Neural cell (in vitro differentiated cells): ENCODE measurements around the gene TFPT. TPM values are rescaled to one million over a fixed set of nuclear protein-coding genes. Genes with fewer than 3 reads are reported as not detected.

Source experiments
- H2AFZ ChIP-seq: fragments of 200-600, 300-800 bp; sonication (generic), shearing (Covaris generic); 2 replicates; pipeline ENCODE4 v1.6.0; 2014; ENCODE audit warnings: low read depth, mild to moderate bottlenecking, antibody characterized with exemption, low read length, moderate library complexity
- H3F3A ChIP-seq: fragments of 200-600 bp; shearing (Covaris generic); 2 replicates; pipeline ENCODE4 v1.6.1; 2016; ENCODE audit warnings: mild to moderate bottlenecking, moderate library complexity, mixed read lengths, antibody characterized with exemption, low read length; ENCODE audit not compliant: insufficient read depth, poor library complexity, severe bottlenecking
- H3K27ac ChIP-seq: fragments of 200-600, 300-800 bp; sonication (generic), shearing (Covaris generic); 2 replicates; pipeline ENCODE4 v1.5.1; 2014; ENCODE audit warnings: mild to moderate bottlenecking, low read length, moderate library complexity
- H3K27me3 ChIP-seq: fragments of 300-800, 200-600 bp; sonication (generic), shearing (Covaris generic); 2 replicates; pipeline ENCODE4 v1.6.0; 2014; ENCODE audit warnings: mild to moderate bottlenecking, low read depth, low read length, moderate library complexity; ENCODE audit not compliant: insufficient read depth
- H3K36me3 ChIP-seq: fragments of 300-800, 200-600 bp; sonication (generic), shearing (Covaris generic); 2 replicates; pipeline ENCODE4 v1.5.1; 2014; ENCODE audit warnings: mild to moderate bottlenecking, antibody characterized with exemption, low read length, moderate library complexity; ENCODE audit not compliant: insufficient read depth
- H3K4me2 ChIP-seq: fragments of 300-800, 200-600 bp; sonication (generic), shearing (Covaris generic); 2 replicates; pipeline ENCODE4 v1.6.0; 2014; ENCODE audit warnings: mild to moderate bottlenecking, low read length
- H3K4me3 ChIP-seq: fragments of 300-800, 200-600 bp; sonication (generic), shearing (Covaris generic); 2 replicates; pipeline ENCODE4 v1.5.1; 2014; ENCODE audit warnings: mild to moderate bottlenecking, low read length, moderate library complexity
- H3K79me2 ChIP-seq: fragments of 200-600 bp; shearing (Covaris generic); replicated peaks from 2 replicates; pipeline ENCODE4 v1.6.0; 2014; ENCODE audit warnings: mild to moderate bottlenecking, low read length, moderate library complexity; ENCODE audit not compliant: insufficient read depth
- H3K9ac ChIP-seq: fragments of 300-800, 200-600 bp; sonication (generic), shearing (Covaris generic); 2 replicates; pipeline ENCODE4 v1.6.1; 2016; ENCODE audit warnings: mild to moderate bottlenecking, low read length, mixed read lengths
- H3K9me2 ChIP-seq: fragments of 200-600 bp; shearing (Covaris generic); 2 replicates; pipeline ENCODE4 v1.6.1; 2016; ENCODE audit warnings: mild to moderate bottlenecking, low read length, mixed read lengths; ENCODE audit not compliant: insufficient read depth
- H3K9me3 ChIP-seq: fragments of 200-600, 300-800 bp; sonication (generic), shearing (Covaris generic); 2 replicates; pipeline ENCODE4 v1.6.1; 2016; ENCODE audit warnings: mild to moderate bottlenecking, mixed run types, low read length, moderate library complexity, mixed read lengths
- H4K20me1 ChIP-seq: fragments of 200-600 bp; shearing (Covaris generic); 2 replicates; pipeline ENCODE4 v1.6.1; 2016; ENCODE audit warnings: mild to moderate bottlenecking, mixed run types; ENCODE audit not compliant: insufficient read depth
- EP300 ChIP-seq: fragments of 450-650 bp; conservative IDR thresholded peaks from 2 replicates; pipeline ENCODE4 v1.6.1; 2014; ENCODE audit warnings: antibody characterized with exemption, mild to moderate bottlenecking, moderate library complexity; ENCODE audit not compliant: poor library complexity, severe bottlenecking
- EZH2 ChIP-seq: fragments of 200-600, 300-800 bp; shearing (Covaris generic), sonication (generic); IDR thresholded peaks from 2 replicates; pipeline ENCODE4 v1.6.1; 2014; ENCODE audit warnings: antibody characterized with exemption, low read length, borderline replicate concordance, mild to moderate bottlenecking; ENCODE audit not compliant: insufficient read depth, poor library complexity, severe bottlenecking
- MXI1 ChIP-seq: fragments of 450-650 bp; conservative IDR thresholded peaks from 2 replicates; pipeline ENCODE4 v1.6.1; 2014; ENCODE audit warnings: antibody characterized with exemption, mild to moderate bottlenecking; ENCODE audit not compliant: poor library complexity, severe bottlenecking
- POLR2AphosphoS5 ChIP-seq: IDR thresholded peaks from 2 replicates; pipeline ENCODE4 v1.6.1; 2012
- RAD21 ChIP-seq: fragments of 450-650 bp; conservative IDR thresholded peaks from 2 replicates; pipeline ENCODE4 v1.6.1; 2014; ENCODE audit warnings: antibody characterized with exemption, mild to moderate bottlenecking, moderate library complexity
- REST ChIP-seq: IDR thresholded peaks from 2 replicates; pipeline ENCODE4 v1.6.1; 2012; ENCODE audit warnings: borderline replicate concordance
- SMC3 ChIP-seq: fragments of 450-650 bp; conservative IDR thresholded peaks from 2 replicates; pipeline ENCODE4 v1.6.1; 2014; ENCODE audit warnings: antibody characterized with exemption, mild to moderate bottlenecking, moderate library complexity; ENCODE audit not compliant: poor library complexity
- TAF1 ChIP-seq: IDR thresholded peaks from 2 replicates; pipeline ENCODE4 v1.6.1; 2012; ENCODE audit warnings: low read depth
- polyA plus RNA-seq: library from polyadenylated mRNA; depleted of rRNA; stranded (reverse); fragments of >200 nt; gene quantifications from 2 replicates; pipeline ENCODE4 v1.2.3, GENCODE V29; 2014
- TF ChIP-seq, protein P1 (sequence below): fragments of 450-650 bp; IDR thresholded peaks from 2 replicates; pipeline ENCODE4 v1.5.1; 2014; ENCODE audit warnings: antibody characterized with exemption, mild to moderate bottlenecking, moderate library complexity; ENCODE audit not compliant: poor library complexity, severe bottlenecking

Gene TFPT
- polyA plus RNA-seq, 1 donor from 2014 or later, result 24.3 TPM

- H3F3A ChIP-seq, result no peaks in the 10 kb centered on the region
- TF ChIP-seq REST (no peak), RAD21 (no peak), POLR2AphosphoS5 (no peak), SMC3 (no peak), EP300 (no peak), TAF1 (no peak), MXI1 (no peak)
- TF ChIP-seq, protein P1, sequence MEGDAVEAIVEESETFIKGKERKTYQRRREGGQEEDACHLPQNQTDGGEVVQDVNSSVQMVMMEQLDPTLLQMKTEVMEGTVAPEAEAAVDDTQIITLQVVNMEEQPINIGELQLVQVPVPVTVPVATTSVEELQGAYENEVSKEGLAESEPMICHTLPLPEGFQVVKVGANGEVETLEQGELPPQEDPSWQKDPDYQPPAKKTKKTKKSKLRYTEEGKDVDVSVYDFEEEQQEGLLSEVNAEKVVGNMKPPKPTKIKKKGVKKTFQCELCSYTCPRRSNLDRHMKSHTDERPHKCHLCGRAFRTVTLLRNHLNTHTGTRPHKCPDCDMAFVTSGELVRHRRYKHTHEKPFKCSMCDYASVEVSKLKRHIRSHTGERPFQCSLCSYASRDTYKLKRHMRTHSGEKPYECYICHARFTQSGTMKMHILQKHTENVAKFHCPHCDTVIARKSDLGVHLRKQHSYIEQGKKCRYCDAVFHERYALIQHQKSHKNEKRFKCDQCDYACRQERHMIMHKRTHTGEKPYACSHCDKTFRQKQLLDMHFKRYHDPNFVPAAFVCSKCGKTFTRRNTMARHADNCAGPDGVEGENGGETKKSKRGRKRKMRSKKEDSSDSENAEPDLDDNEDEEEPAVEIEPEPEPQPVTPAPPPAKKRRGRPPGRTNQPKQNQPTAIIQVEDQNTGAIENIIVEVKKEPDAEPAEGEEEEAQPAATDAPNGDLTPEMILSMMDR, result no peak
- H3K79me2 ChIP-seq, result no peaks in the 10 kb centered on the region
- no peaks in the 10 kb centered on the region for H4K20me1 ChIP-seq
- no peak within 1 kb of the TSS for H3K27ac ChIP-seq
- H2AFZ ChIP-seq, result no peak within 1 kb of the TSS
- H3K36me3 ChIP-seq, result no peaks in the 10 kb centered on the region
- no peak within 1 kb of the TSS for H3K4me2 ChIP-seq
- no peaks in the 10 kb centered on the region for H3K9me2 ChIP-seq
- H3K9ac ChIP-seq, result no peak within 1 kb of the TSS
- H3K27me3 ChIP-seq, result no peaks in the 10 kb centered on the region
- no peaks in the 10 kb centered on the region for H3K9me3 ChIP-seq
- no peak within 1 kb of the TSS for H3K4me3 ChIP-seq
These were observed 51.9 kb downstream of the TFPT start, which contains the start of gene VSTM1 for GRCh38 chr19:54063350-54064116. Gene VSTM1, minus strand, starts transcription at chr19:54063897. Its CDS starts 120 bp downstream, at chr19:54063777.

DNA sequence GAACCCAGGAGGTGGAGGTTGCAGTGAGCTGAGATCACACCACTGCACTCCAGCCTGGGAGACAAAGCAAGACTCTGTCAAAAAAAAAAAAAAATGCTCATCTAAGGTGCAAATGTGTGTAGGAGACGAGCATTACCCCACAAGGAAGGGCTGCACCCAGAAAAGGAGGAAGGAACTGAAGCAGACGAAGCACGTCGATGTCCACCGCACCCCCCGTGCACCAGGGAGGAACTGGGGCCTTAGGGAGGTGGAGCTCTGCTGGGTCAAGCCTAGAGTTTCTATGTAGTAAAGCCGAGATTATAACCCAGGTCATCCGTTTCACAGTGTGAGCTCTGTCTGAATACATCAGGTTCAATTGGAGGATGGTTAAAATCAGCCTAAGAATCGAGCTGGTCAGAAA lies 52.8 kb downstream of the TFPT start:
- no peak overlapping the region for H3K4me2 ChIP-seq
- TF ChIP-seq SMC3 (no peak), RAD21 (no peak), TAF1 (no peak), EP300 (no peak), MXI1 (no peak), EZH2 (no peak), POLR2AphosphoS5 (no peak), REST (no peak)
- TF ChIP-seq, protein P1, result no peak
- no peaks in the 10 kb centered on the region for H4K20me1 ChIP-seq
- no peaks in the 10 kb centered on the region for H3K36me3 ChIP-seq
- no peak overlapping the region for H3K9ac ChIP-seq
- no peaks in the 10 kb centered on the region for H3K79me2 ChIP-seq
- H2AFZ ChIP-seq, result no peak overlapping the region
- H3K9me3 ChIP-seq, result no peaks in the 10 kb centered on the region
- no peak overlapping the region for H3K27ac ChIP-seq
- H3F3A ChIP-seq, result no peaks in the 10 kb centered on the region
- H3K27me3 ChIP-seq, result no peaks in the 10 kb centered on the region
- H3K4me3 ChIP-seq, result no peak overlapping the region
- H3K9me2 ChIP-seq, result no peaks in the 10 kb centered on the region
